ENCODE measurements around the gene BID. TPM values are rescaled to one million over a fixed set of nuclear protein-coding genes. Genes with fewer than 3 reads are reported as not detected.
A peak's percentile ranks its signal among the peaks of the same experiment; 100 is the strongest.

BID gene
- total RNA-seq, 4 donors from 2014 or later, result 5.1 to 23.7 (median 9.8) TPM

DNA sequence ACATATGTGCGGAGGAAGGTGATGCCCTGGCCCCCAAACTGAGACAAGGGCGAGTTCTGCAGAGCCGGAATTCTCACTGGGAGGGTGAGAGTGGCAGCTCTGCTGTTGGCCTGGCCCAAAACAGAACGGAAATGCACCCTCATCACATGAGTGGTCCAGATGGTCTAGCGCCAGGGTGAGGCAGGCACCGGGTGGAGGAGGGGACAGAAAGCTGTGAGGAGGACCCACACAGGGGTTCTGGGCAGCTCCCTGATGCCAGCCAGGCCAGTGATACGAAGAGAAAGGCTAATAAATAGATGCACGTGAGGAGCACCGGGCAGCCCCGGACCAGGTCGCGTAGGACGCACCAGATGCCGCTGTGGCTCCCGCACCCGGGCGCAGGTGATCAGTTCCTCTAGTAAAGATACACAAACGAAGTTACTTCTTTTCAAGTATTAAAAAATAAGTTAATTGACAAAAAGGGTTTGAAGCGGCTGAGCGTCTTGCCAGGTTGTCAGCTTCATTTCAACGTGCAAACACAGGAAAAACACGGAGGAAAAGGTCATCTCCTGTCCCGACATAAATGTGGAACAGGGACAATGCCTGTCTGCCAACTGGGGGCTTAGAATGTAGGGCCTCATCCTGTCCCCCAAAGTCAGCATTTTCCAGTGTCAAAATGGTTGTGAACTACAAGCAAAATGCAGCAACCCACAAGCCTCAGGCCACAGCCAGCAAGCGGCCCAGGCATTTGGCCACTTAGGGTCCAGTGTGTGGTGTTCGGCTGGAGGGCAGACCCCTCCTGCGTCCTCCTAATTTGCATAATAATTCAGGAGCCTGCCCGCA, 15.3 kb upstream of the BID start:
- intact Hi-C loops (cut with DNase I; ENCODE audit: low total_unique reads), result loop anchor here (5.0 to 10.0 kb wide), 2 partner anchors 162 to 715 kb away; partner anchors contain the start of gene ATP6V1E1
- Histone ChIP-seq H3K27me3 (no peaks in the 10 kb centered on the region), H3K4me1 (peaks cover 22 to 29% of the 10 kb centered on the region in 2 donors), H3K4me3 (no peak overlapping the region), H3K27ac (no peak overlapping the region), H3K9me3 (no peaks in the 10 kb centered on the region), H3K36me3 (peaks cover 0 to 18% of the 10 kb centered on the region in 2 donors)
- DNase-seq, result no peak
- no peak for ATAC-seq
- TF ChIP-seq, protein P1, sequence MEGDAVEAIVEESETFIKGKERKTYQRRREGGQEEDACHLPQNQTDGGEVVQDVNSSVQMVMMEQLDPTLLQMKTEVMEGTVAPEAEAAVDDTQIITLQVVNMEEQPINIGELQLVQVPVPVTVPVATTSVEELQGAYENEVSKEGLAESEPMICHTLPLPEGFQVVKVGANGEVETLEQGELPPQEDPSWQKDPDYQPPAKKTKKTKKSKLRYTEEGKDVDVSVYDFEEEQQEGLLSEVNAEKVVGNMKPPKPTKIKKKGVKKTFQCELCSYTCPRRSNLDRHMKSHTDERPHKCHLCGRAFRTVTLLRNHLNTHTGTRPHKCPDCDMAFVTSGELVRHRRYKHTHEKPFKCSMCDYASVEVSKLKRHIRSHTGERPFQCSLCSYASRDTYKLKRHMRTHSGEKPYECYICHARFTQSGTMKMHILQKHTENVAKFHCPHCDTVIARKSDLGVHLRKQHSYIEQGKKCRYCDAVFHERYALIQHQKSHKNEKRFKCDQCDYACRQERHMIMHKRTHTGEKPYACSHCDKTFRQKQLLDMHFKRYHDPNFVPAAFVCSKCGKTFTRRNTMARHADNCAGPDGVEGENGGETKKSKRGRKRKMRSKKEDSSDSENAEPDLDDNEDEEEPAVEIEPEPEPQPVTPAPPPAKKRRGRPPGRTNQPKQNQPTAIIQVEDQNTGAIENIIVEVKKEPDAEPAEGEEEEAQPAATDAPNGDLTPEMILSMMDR (IDR thresholded peaks at IDR 0.05 in 4 of 5, conservative IDR thresholded peaks at IDR 0.05 in 1 of 5), result no peak
- TF ChIP-seq POLR2A (IDR thresholded peaks at IDR 0.05), result no peak
- in situ Hi-C loops (cut with MboI; ENCODE audit: low sequenced_read_pairs in 4 of 4), result no loop called here

DNA sequence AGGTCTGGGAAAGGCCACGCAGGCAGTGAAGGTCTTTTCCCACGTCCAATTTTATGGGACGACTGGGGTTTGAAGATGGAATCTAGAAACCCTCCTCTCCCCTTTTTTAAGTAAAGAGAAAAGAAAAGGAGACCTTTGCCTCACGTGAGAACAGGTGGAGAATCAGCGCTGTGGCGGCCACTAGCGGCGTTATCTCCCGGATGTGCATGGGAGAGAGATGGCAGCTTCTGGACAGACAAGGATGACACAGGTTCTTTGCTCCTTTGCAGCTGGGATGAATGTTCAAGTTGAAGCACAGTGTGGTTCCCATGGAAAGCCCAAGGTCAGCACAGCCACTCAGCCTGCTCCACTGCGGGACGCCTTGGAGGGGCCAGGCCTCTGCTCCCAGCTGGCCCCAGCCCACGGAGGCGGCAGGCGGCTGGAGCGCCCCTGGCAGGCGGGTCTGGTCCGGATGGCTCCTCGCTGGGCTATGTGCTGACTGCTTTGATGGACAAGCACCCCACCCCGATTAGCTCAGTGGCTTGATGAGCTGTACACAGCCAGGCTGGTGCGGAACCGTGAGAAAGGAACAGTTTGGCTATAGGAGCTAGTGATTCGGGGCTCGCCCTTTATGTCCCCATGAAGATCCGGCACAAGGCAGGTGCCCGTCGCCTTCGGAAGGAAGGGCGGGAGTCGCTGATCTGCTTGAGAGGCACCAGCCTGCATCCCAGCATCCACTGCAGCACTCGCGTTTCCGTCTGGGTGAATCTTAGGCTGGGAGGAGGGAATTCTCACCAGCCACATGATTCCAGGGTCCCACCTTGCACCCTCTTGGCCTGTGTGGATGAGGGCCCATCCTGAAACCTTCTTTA, 14.5 kb upstream of the BID start:
- DNase-seq (no peak), ATAC-seq (no peak)
- peak overlapping the region; percentile 85 to 94 (median 90) for H3K27ac ChIP-seq
- intact Hi-C loops (cut with DNase I; ENCODE audit: low total_unique reads) (loop anchor here (5.0 to 10.0 kb wide), 2 partner anchors 161 to 714 kb away; partner anchors contain the start of gene ATP6V1E1), in situ Hi-C loops (cut with MboI; ENCODE audit: low sequenced_read_pairs in 4 of 4) (no loop called here)
- H3K9me3 ChIP-seq, result no peaks in the 10 kb centered on the region
- H3K4me3 ChIP-seq, result no peak overlapping the region
- peaks cover 0 to 18% of the 10 kb centered on the region in 2 donors for H3K36me3 ChIP-seq
- H3K27me3 ChIP-seq, result no peaks in the 10 kb centered on the region
- peaks cover 22 to 29% of the 10 kb centered on the region in 2 donors for H3K4me1 ChIP-seq
- no peak for TF ChIP-seq POLR2A (IDR thresholded peaks at IDR 0.05)
- TF ChIP-seq, protein P1 (IDR thresholded peaks at IDR 0.05 in 4 of 5, conservative IDR thresholded peaks at IDR 0.05 in 1 of 5), result no peak

DNA sequence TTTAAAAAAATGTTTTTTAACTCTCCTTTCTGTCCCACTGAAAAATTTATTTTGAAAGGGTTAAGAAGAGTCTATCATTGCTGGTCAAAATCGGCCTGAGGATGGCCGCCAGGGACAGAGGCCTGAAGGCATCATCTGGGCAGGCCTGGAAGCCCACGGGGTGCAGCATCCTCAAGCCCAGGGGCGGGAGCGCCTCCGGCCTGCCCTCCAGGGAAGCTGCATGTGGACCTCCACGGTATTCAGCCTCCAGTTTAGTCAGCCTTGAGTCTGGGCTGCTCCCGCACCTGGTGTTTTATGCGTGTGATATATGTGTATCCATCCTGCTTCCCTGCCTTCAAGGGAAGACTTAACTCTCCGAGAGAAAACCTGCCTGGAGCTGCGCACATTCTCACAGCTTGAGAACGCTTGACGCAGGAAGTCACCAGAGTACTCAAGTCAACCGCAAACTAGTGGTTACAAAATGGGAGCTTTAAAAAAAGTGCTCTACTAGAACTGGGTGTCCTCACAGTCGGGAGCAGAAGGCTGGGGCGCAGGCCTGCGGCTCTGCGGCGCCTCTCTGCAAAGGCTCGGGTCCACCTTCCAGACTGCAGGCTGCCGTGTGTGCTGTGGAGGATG, 13.6 kb upstream of the BID start:
- no peak for DNase-seq
- peaks cover 0 to 18% of the 10 kb centered on the region in 2 donors for H3K36me3 ChIP-seq
- peak overlapping the region; percentile 85 to 94 (median 90) for H3K27ac ChIP-seq
- no peaks in the 10 kb centered on the region for H3K27me3 ChIP-seq
- TF ChIP-seq, protein P1 (IDR thresholded peaks at IDR 0.05 in 4 of 5, conservative IDR thresholded peaks at IDR 0.05 in 1 of 5), result no peak
- TF ChIP-seq POLR2A (IDR thresholded peaks at IDR 0.05), result no peak
- in situ Hi-C loops (cut with MboI; ENCODE audit: low sequenced_read_pairs in 4 of 4), result no loop called here
- intact Hi-C loops (cut with DNase I; ENCODE audit: low total_unique reads), result loop anchor here (2.0 to 10.0 kb wide), 5 partner anchors 21 to 713 kb away; partner anchors contain the start of genes ATP6V1E1 and BCL2L13
- H3K4me1 ChIP-seq, result peaks cover 22 to 29% of the 10 kb centered on the region in 2 donors
- ATAC-seq, result no peak
- no peaks in the 10 kb centered on the region for H3K9me3 ChIP-seq
- H3K4me3 ChIP-seq, result no peak overlapping the region

DNA sequence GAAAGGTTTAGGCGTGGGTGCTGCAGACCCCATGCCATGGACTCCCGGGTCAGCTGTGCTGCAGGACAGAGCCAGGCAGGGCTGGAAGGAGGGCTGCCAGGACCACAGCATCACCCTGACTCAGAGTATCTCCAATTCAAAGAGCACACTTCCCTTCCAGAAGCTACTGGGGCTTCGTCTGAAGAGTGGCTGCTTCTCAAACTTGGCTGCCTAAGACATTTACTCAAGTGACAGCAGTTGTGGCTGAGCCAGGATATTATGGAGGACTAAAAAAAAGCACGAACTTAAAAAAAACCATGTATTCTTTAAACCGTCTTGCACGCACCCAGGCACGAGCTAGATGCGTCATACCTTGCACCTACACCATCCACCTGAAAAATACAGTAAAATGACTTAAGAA, 13.0 kb upstream of the BID start:
- H3K9me3 ChIP-seq, result no peaks in the 10 kb centered on the region
- TF ChIP-seq POLR2A (IDR thresholded peaks at IDR 0.05), result no peak
- TF ChIP-seq, protein P1 (IDR thresholded peaks at IDR 0.05 in 4 of 5, conservative IDR thresholded peaks at IDR 0.05 in 1 of 5), result no peak
- intact Hi-C loops (cut with DNase I; ENCODE audit: low total_unique reads) (loop anchor here (2.0 to 10.0 kb wide), 5 partner anchors 22 to 712 kb away; partner anchors contain the start of genes ATP6V1E1 and BCL2L13), in situ Hi-C loops (cut with MboI; ENCODE audit: low sequenced_read_pairs in 4 of 4) (no loop called here)
- DNase-seq (peak; percentile 51 to 73), ATAC-seq (peak; percentile 60 to 64)
- H3K27me3 ChIP-seq, result no peaks in the 10 kb centered on the region
- peak overlapping the region; percentile 85 to 94 (median 90) for H3K27ac ChIP-seq
- peaks cover 22 to 29% of the 10 kb centered on the region in 2 donors for H3K4me1 ChIP-seq
- no peak overlapping the region for H3K4me3 ChIP-seq
- peaks cover 0 to 18% of the 10 kb centered on the region in 2 donors for H3K36me3 ChIP-seq

All from gastrocnemius medialis (tissue), 4 donors.